ENCODE data around the gene FRMD4B.

DNA sequence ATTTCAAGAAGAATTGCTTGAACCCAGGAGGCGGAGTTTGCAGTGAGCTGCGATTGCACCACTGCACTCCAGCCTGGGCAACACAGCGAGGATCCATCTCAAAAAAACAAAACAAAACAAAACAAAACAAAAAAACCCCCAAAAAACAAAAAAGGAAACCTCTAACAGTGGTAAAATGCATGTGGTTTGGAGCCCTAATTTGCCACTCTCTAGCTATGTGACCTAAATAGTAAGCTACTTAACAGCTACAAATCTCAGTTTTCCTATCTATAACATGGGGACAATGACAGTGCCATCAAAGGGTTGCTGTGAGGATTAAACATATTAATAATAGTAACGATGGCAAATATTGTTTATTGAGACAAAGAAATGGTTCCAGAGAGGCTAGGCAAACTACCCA lies 144.1 kb downstream of the FRMD4B start:
- TF ChIP-seq GATA2 (IDR thresholded peaks at IDR 0.05; ENCODE audit: low read depth, low read length) = no peak
- TF ChIP-seq GATA3 (IDR thresholded peaks at IDR 0.05; ENCODE audit: low read depth, low read length) = no peak
